ENCODE results near the gene LMOD2. TPM values are rescaled to one million over a fixed set of nuclear protein-coding genes. Genes with fewer than 3 reads are reported as not detected.

LMOD2 gene, protein sequence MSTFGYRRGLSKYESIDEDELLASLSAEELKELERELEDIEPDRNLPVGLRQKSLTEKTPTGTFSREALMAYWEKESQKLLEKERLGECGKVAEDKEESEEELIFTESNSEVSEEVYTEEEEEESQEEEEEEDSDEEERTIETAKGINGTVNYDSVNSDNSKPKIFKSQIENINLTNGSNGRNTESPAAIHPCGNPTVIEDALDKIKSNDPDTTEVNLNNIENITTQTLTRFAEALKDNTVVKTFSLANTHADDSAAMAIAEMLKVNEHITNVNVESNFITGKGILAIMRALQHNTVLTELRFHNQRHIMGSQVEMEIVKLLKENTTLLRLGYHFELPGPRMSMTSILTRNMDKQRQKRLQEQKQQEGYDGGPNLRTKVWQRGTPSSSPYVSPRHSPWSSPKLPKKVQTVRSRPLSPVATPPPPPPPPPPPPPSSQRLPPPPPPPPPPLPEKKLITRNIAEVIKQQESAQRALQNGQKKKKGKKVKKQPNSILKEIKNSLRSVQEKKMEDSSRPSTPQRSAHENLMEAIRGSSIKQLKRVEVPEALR
- total RNA-seq (2014; rRNA removed), result not detected in 2 replicates
- Bru-seq, nascent RNA, result not detected
- BruChase-seq, experiment 1, labeled RNA remaining after a 6-hour chase, result not detected
- BruChase-seq, experiment 2, labeled RNA remaining after a 2-hour chase, result percentile 7 among the genes with signal in this experiment
- long read RNA-seq, partial matches to known transcripts, result 0 of 1 reads
- long read RNA-seq, other reads (novel, unspliced or antisense), result 1 of 1 reads

DNA sequence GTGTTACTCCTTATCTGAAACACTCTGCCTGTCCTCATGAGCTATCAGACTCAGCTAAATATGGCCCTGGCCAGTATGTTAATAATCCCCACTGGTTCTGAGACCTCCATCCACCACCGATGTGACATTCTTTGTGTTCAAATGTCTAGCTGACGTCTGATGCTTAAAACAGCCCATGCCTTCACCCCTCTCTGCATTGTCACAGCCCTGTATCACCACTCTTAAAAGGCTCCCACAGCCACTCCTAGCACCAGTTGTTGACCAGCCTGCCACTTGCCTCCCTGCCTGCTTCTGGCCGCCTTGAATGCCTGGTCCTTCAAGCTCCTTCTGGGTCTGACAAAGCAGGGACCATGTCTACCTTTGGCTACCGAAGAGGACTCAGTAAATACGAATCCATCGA, at the start of gene LMOD2:
Gene LMOD2 (plus strand): TSS at position 253 of the 400 bp plus-strand sequence. CDS start 98 bp downstream, at position 351.
- POLR2A ChIA-PET (ENCODE audit: unreplicated experiment), result no interaction called here
- Histone ChIP-seq H2AFZ (ENCODE audit: low read length) (no peak within 1 kb of the TSS), H3K9me2 (replicated peaks; ENCODE audit: low read length) (no peaks in the 10 kb centered on the region), H3K79me2 (ENCODE audit: low read length) (no peaks in the 10 kb centered on the region), H3K4me2 (ENCODE audit: low read length) (no peak within 1 kb of the TSS), H3K4me1 (ENCODE audit: insufficient read depth, low read length) (no peaks in the 10 kb centered on the region; the same call in 1 of the 2 replicates), H3K9ac (ENCODE audit: low read length) (no peak within 1 kb of the TSS), H3K36me3 (ENCODE audit: low read depth, low read length) (no peaks in the 10 kb centered on the region), H3K27ac (ENCODE audit: low read length) (no peak within 1 kb of the TSS), H3K4me3 (ENCODE audit: low read length) (no peak within 1 kb of the TSS), H3F3A (ENCODE audit: low read length, unreplicated experiment) (no peaks in the 10 kb centered on the region), H3K27me3 (ENCODE audit: low read length) (no peaks in the 10 kb centered on the region), H4K20me1 (ENCODE audit: low read length) (no peaks in the 10 kb centered on the region), H3K9me3 (ENCODE audit: low read length) (no peaks in the 10 kb centered on the region)
- CTCF ChIA-PET, result no interaction called here
- TF ChIP-seq CTCF (conservative IDR thresholded peaks at IDR 0.05; ENCODE audit: low read depth, low read length), result no peak
- no peak for TF ChIP-seq EZH2 (IDR thresholded peaks at IDR 0.05; ENCODE audit: low read length, unreplicated experiment)
- no peak for TF ChIP-seq EZH2phosphoT487 (IDR thresholded peaks at IDR 0.05; ENCODE audit: borderline replicate concordance, low read length)
- no peak for DNase-seq
- ATAC-seq, result no peak
- no TSS peak for BruUV-seq (replicated peaks)
- intact Hi-C loops (cut with micrococcal nuclease), result no loop called here

- no peak for TF ChIP-seq CTCF (conservative IDR thresholded peaks at IDR 0.05; ENCODE audit: low read depth, low read length)
- TF ChIP-seq EZH2phosphoT487 (IDR thresholded peaks at IDR 0.05; ENCODE audit: borderline replicate concordance, low read length), result no peak
- TF ChIP-seq EZH2 (IDR thresholded peaks at IDR 0.05; ENCODE audit: low read length, unreplicated experiment), result no peak
- no peak overlapping the region for H3K9ac ChIP-seq (ENCODE audit: low read length)
- no peaks in the 10 kb centered on the region for H3F3A ChIP-seq (ENCODE audit: low read length, unreplicated experiment)
- BruUV-seq (replicated peaks), result no TSS peak
- ATAC-seq (no peak), DNase-seq (no peak)
- no peak overlapping the region for H3K27ac ChIP-seq (ENCODE audit: low read length)
- no peaks in the 10 kb centered on the region for H4K20me1 ChIP-seq (ENCODE audit: low read length)
- H3K4me3 ChIP-seq (ENCODE audit: low read length), result no peak overlapping the region
- no peaks in the 10 kb centered on the region for H3K36me3 ChIP-seq (ENCODE audit: low read depth, low read length)
- H3K27me3 ChIP-seq (ENCODE audit: low read length), result no peaks in the 10 kb centered on the region
- H3K4me2 ChIP-seq (ENCODE audit: low read length), result no peak overlapping the region
- H3K9me3 ChIP-seq (ENCODE audit: low read length), result no peaks in the 10 kb centered on the region
- ChIA-PET POLR2A (ENCODE audit: unreplicated experiment) (no interaction called here), CTCF (no interaction called here)
- H3K79me2 ChIP-seq (ENCODE audit: low read length), result no peaks in the 10 kb centered on the region
- H3K9me2 ChIP-seq (replicated peaks; ENCODE audit: low read length), result no peaks in the 10 kb centered on the region
- intact Hi-C loops (cut with micrococcal nuclease), result no loop called here
- no peak overlapping the region for H2AFZ ChIP-seq (ENCODE audit: low read length)
- H3K4me1 ChIP-seq (ENCODE audit: insufficient read depth, low read length), result no peaks in the 10 kb centered on the region
Observed at GRCh38 chr7:123607423-123607975, 48.2 kb upstream of the LMOD2 start.
